Liver (tissue), 9 donors: ENCODE data around the gene NELL1. TPM values are rescaled to one million over a fixed set of nuclear protein-coding genes. Genes with fewer than 3 reads are reported as not detected.

Experiments
- DNase-seq: peaks from one replicate; pipeline ENCODE4 v3.0.0-alpha.2; 2017; ENCODE audit warnings: low spot score
- H3K27ac ChIP-seq, 2 donors: one replicate each; pipeline ENCODE4 v1.7.0; 2013; ENCODE audit warnings: inconsistent platforms in 2 of 2, low read length in 2 of 2, control low read depth in 1 of 2, low read depth in 1 of 2, mild to moderate bottlenecking in 1 of 2
- H3K27me3 ChIP-seq, 4 donors: one replicate each; pipeline versions ENCODE4 v1.6.1 to v1.7.0; 2013; ENCODE audit warnings: low read length in 3 of 4, inconsistent platforms in 1 of 4, mild to moderate bottlenecking in 1 of 4, moderate library complexity in 1 of 4; ENCODE audit not compliant: control insufficient read depth in 4 of 4, insufficient read depth in 4 of 4
- H3K36me3 ChIP-seq, 4 donors: one replicate each; pipeline versions ENCODE4 v1.6.1 to v1.7.0; 2013; ENCODE audit warnings: low read length in 3 of 4, mild to moderate bottlenecking in 3 of 4, low read depth in 1 of 4, moderate library complexity in 1 of 4; ENCODE audit not compliant: control insufficient read depth in 4 of 4, insufficient read depth in 3 of 4
- H3K4me1 ChIP-seq, 4 donors: one replicate each; pipeline versions ENCODE4 v1.6.1 to v1.7.0; 2013; ENCODE audit warnings: low read length in 3 of 4, mild to moderate bottlenecking in 3 of 4, moderate library complexity in 1 of 4; ENCODE audit not compliant: control insufficient read depth in 4 of 4, insufficient read depth in 4 of 4
- H3K4me3 ChIP-seq, 3 donors: one replicate each; pipeline versions ENCODE4 v1.6.1 to v1.7.0; 2013; ENCODE audit warnings: low read length in 3 of 3, control low read depth in 1 of 3, low read depth in 1 of 3, mild to moderate bottlenecking in 1 of 3
- H3K9ac ChIP-seq, 2 donors: one replicate each; pipeline ENCODE4 v1.7.0; 2013; ENCODE audit warnings: low read length in 2 of 2, mild to moderate bottlenecking in 2 of 2, moderate library complexity in 2 of 2, control low read depth in 1 of 2, low read depth in 1 of 2
- H3K9me3 ChIP-seq, 4 donors: one replicate each; pipeline versions ENCODE4 v1.6.1 to v1.7.0; 2013; ENCODE audit warnings: low read length in 3 of 4; ENCODE audit not compliant: control insufficient read depth in 4 of 4
- ATF3 ChIP-seq: IDR thresholded peaks from 2 replicates; pipeline ENCODE4 v1.6.1; 2016; ENCODE audit warnings: antibody characterized with exemption
- CTCF ChIP-seq: fragments of 150-350 bp; IDR thresholded peaks from 2 replicates; pipeline ENCODE4 v1.5.1; 2017; ENCODE audit warnings: improper control_type of control experiment, low read depth, low read length; ENCODE audit not compliant: missing input control
- EGR1 ChIP-seq, 2 donors: IDR thresholded peaks; 2 replicates each; pipeline ENCODE4 v1.6.1; 2016 to 2018; ENCODE audit warnings: antibody characterized with exemption in 2 of 2, low read depth in 2 of 2
- FOXA1 ChIP-seq: IDR thresholded peaks from 2 replicates; pipeline ENCODE4 v1.6.1; 2016; ENCODE audit warnings: antibody characterized with exemption
- GABPA ChIP-seq, 2 donors: IDR thresholded peaks in 1 of 2; conservative IDR thresholded peaks in 1 of 2; 2 replicates each; pipeline ENCODE4 v1.6.1; 2016; ENCODE audit warnings: antibody characterized with exemption in 2 of 2, mild to moderate bottlenecking in 1 of 2, moderate library complexity in 1 of 2
- JUND ChIP-seq, 2 donors: IDR thresholded peaks; 2 replicates each; pipeline ENCODE4 v1.6.1; 2016; ENCODE audit warnings: antibody characterized with exemption in 2 of 2
- MAX ChIP-seq: IDR thresholded peaks from 2 replicates; pipeline ENCODE4 v1.6.1; 2016; ENCODE audit warnings: antibody characterized with exemption
- NR2F2 ChIP-seq: IDR thresholded peaks from 2 replicates; pipeline ENCODE4 v1.6.1; 2016; ENCODE audit warnings: antibody characterized with exemption
- RAD21 ChIP-seq, 2 donors: IDR thresholded peaks; 2 replicates each; pipeline ENCODE4 v1.6.1; 2016; ENCODE audit warnings: antibody characterized with exemption in 2 of 2, mild to moderate bottlenecking in 2 of 2
- REST ChIP-seq: IDR thresholded peaks from 2 replicates; pipeline ENCODE4 v1.6.1; 2016; ENCODE audit warnings: antibody characterized with exemption, mild to moderate bottlenecking
- RXRA ChIP-seq, 2 donors: IDR thresholded peaks; 2 replicates each; pipeline ENCODE4 v1.6.1; 2017 to 2018; ENCODE audit warnings: antibody characterized with exemption in 2 of 2, mild to moderate bottlenecking in 1 of 2
- SP1 ChIP-seq: IDR thresholded peaks from 2 replicates; pipeline ENCODE4 v1.6.1; 2018; ENCODE audit warnings: antibody characterized with exemption, mild to moderate bottlenecking
- TAF1 ChIP-seq: conservative IDR thresholded peaks from 2 replicates; pipeline ENCODE4 v1.6.1; 2016; ENCODE audit warnings: antibody characterized with exemption, mild to moderate bottlenecking
- YY1 ChIP-seq: IDR thresholded peaks from 2 replicates; pipeline ENCODE4 v1.6.1; 2016; ENCODE audit warnings: antibody characterized with exemption, mild to moderate bottlenecking
- ZBTB33 ChIP-seq: IDR thresholded peaks from 2 replicates; pipeline ENCODE4 v1.6.1; 2016; ENCODE audit warnings: antibody characterized with exemption
- WGBS: extraction: QIAGEN DNeasy Blood & Tissue Kit; methylation state at CpG from one replicate; pipeline ENCODE4 v1.1.7; 2013; 5-methylcytosine and 5-hydroxymethylcytosine counted together
- polyA plus RNA-seq, 2 donors: library from polyadenylated mRNA; stranded (reverse) in 1 of 2; unstranded in 1 of 2; fragments of 200-250 nt in 1 of 2; fragments of >200 nt in 1 of 2; fragmentation: Nextera tagmentation in 1 of 2; extraction: Ambion mirVana in 1 of 2; gene quantifications; one replicate each; pipeline versions ENCODE4 v1.2.1 to v1.2.3, GENCODE V29; 2013 to 2015
- total RNA-seq, 2 donors: library from RNA; depleted of rRNA; stranded (reverse); fragments of >200 nt; gene quantifications; one replicate each; pipeline ENCODE4 v1.2.3, GENCODE V29; 2014
- donor health status: healthy.
- donor health status: healthy.
- donor health status: healthy.
- donor health status: healthy.
- donor health status: healthy.

Gene NELL1
- total and polyA plus RNA-seq, 4 donors = not detected

- WGBS = 70% methylated on average over 5 of the region's 5 CpGs
- H3K4me1 ChIP-seq = no peaks in the 10 kb centered on the region
- no peaks in the 10 kb centered on the region for H3K9me3 ChIP-seq
- no peaks in the 10 kb centered on the region for H3K36me3 ChIP-seq
- no peak overlapping the region for H3K9ac ChIP-seq
- DNase-seq = no peak
- H3K27me3 ChIP-seq = no peaks in the 10 kb centered on the region
- H3K4me3 ChIP-seq = no peak overlapping the region
- no peak overlapping the region for H3K27ac ChIP-seq
- TF ChIP-seq MAX = no peak
- TF ChIP-seq SP1 = no peak
- no peak for TF ChIP-seq FOXA1
- no peak for TF ChIP-seq NR2F2
- TF ChIP-seq RXRA (IDR thresholded peaks at IDR 0.05) = no peak
- TF ChIP-seq ATF3 = no peak
- TF ChIP-seq ZBTB33 = no peak
- TF ChIP-seq TAF1 = no peak
- TF ChIP-seq GABPA (IDR thresholded peaks at IDR 0.05 in 1 of 2, conservative IDR thresholded peaks at IDR 0.05 in 1 of 2) = no peak
- no peak for TF ChIP-seq RAD21 (IDR thresholded peaks at IDR 0.05)
- no peak for TF ChIP-seq JUND (IDR thresholded peaks at IDR 0.05)
Measured at GRCh38 chr11:21485426-21485825, 816.0 kb downstream of the NELL1 start.

GRCh38 chr11:21489416-21490115, 820.2 kb downstream of the NELL1 start:
- Histone ChIP-seq H3K27ac (no peak overlapping the region), H3K4me1 (no peaks in the 10 kb centered on the region), H3K27me3 (no peaks in the 10 kb centered on the region), H3K36me3 (no peaks in the 10 kb centered on the region), H3K9ac (no peak overlapping the region), H3K4me3 (no peak overlapping the region), H3K9me3 (peaks cover 0 to 4% (median 0%) of the 10 kb centered on the region in 4 donors)
- no peak for TF ChIP-seq EGR1 (IDR thresholded peaks at IDR 0.05; ENCODE audit: low read depth in 2 of 2)
- no peak for TF ChIP-seq JUND (IDR thresholded peaks at IDR 0.05)
- TF ChIP-seq GABPA (IDR thresholded peaks at IDR 0.05 in 1 of 2, conservative IDR thresholded peaks at IDR 0.05 in 1 of 2) = no peak
- no peak for TF ChIP-seq NR2F2
- no peak for TF ChIP-seq ZBTB33
- no peak for TF ChIP-seq TAF1
- no peak for TF ChIP-seq YY1
- DNase-seq = no peak
- 83% methylated on average over 2 of the region's 2 CpGs for WGBS

- Histone ChIP-seq H3K36me3 (no peaks in the 10 kb centered on the region), H3K27me3 (no peaks in the 10 kb centered on the region), H3K4me3 (no peak overlapping the region), H3K4me1 (no peaks in the 10 kb centered on the region), H3K27ac (no peak overlapping the region), H3K9me3 (peaks cover 0 to 4% (median 0%) of the 10 kb centered on the region in 4 donors), H3K9ac (no peak overlapping the region)
- TF ChIP-seq TAF1 (no peak), REST (no peak), CTCF (no peak)
- WGBS = 81% methylated on average over 1 of the region's 1 CpG
- no peak for DNase-seq
Measured at GRCh38 chr11:21492931-21493330, 823.5 kb downstream of the NELL1 start.
